HG03280 (cell line): ENCODE measurements around the gene SSTR3.

Experiments used
- ATAC-seq: cut with Tn5 transposase; IDR thresholded peaks from one replicate; pipeline ENCODE4 v1.9.1; 2021; ENCODE audit warnings: mild to moderate bottlenecking, moderate library complexity; ENCODE audit not compliant: unreplicated experiment

The SSTR3 gene

DNA sequence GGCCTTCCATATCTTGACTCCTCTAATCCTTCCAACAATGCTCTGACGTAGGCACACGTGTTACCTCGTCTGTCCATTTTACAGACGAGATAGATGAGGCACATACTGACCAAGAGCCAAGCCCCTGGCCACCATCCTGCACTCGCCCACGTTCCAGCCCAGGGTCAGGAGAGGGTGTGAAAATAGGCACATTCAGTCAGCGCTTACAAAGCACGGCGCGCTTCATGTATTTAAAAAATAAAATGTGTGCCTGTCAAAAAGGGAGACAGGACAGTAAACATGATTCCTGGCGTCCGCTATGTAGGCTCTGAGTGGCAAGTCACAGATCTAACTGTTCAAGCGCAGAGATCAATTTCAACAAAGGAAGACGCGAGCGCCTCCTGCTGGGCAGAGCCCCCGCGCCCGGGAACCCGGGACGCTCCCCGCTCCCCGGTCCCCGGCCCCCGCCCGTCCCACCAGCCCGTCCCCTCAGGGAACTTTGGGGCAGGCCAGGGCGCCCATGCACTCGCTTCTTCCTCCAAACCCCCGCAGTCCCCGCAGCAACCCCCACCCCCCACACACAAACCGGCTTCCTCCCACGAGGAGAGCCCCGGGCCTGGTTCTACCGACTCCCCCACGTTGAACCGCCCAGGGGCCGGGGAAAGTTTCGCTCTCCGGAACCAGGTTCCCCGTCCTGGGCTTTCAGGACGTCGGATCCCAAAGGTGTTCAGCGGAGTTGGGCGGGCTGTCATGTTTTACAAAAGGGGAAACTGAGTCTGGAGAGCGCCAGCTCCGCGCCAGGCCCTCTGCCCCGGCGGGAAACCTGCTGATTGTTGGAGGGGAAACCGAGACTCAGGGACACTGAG lies 13.8 kb downstream of the SSTR3 start:
- peak; percentile 32 for ATAC-seq

DNA sequence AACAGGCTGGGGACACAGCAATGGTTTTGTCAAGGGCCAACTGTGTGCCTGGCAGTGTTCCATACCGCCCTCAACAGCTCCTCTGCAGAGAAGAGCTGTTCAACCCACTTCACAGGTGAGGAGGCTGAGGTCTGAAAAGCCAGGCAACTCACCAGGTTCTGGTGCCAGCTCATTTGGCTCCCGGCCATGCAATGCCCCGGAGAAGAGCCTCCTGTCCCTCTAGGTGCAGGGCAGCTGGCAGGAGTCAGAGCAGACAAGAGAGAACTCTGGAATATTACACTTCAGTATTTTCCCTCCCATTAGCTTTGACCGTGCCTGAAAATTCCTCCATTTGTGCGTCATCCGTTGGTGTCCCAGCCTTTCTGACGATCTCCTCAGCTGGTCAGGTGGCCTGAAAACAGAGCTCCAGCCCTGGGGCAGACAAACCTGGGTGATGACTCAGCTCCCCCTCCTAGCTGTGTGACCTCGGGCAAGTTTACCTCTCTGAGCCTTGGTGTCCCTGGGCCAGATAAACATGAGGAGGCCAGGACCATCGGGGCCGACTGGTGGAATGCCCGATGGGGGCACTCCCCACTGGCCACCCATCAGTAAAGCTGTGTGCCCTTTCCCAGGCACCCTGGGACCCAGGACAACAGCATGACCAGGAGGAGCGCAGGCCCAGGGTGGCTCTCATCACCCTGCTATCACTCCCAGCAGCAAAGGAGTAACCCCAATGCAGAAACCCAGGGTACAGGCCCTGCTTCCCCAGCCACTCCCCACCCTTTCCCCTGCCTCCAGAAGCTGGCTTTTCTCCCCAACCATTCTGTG lies 14.6 kb downstream of the SSTR3 start:
- no peak for ATAC-seq

DNA sequence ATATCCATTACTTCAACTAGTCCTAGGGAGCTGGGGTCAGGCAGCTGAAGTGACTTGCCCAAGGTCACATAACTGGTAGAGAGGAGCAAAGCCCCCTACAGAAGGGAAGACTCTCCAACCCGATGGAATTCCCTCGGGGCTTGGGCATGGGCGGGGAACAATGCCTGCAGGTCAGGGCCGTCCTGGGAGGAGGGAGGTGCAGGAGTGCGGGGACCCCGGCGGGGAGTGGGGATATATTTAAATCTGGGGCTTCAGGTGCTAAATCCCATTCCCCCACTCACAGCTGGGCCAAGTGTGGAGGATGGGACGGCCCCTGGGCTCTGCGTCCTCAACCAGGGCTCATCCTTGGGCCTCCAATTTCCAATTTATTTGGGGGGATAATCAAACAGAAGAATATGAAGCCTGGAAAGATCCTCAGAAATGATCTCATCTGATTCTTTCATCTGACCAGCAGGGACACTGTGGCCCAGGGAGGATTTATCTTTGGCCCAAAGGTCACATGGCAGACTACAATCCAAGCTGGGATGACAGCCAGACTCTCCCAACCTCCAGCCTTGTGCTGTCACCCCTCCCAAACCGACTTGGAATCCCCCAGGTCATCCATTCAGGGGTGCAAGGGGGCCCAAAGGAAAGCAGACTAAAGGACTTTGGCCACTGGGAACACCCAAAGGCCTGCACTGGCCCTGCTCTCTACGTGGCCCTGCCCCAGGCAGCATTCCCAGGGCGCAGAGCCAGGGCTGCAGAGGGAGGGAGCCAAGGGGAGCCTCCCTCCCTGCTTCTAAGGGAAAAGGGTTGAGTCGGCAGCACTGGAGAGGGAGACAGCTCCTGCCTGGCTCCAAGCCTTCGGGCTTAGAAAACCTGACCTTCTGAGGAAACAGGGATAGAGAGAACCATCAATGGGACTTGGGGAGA lies 15.5 kb downstream of the SSTR3 start:
- ATAC-seq, result no peak

DNA sequence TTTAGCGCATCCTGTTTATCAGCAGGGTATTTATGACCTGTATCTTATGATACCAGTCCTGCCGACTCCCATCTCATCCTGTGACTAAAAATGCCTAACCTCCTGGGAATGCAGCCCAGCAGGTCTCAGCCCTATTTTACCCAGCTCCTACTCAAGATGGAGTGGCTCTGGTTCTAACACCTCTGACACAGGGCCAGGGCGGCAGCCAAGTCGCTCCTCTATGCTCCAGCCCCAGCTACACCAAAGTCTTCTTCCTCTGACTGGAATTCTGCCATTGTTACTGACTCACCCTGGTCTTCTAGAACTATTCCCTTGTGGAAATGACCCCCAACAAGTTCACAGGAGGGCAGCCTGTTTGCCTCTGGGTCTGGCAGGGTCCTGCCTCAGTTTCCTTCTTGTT lies 16.4 kb downstream of the SSTR3 start:
- no peak for ATAC-seq

DNA sequence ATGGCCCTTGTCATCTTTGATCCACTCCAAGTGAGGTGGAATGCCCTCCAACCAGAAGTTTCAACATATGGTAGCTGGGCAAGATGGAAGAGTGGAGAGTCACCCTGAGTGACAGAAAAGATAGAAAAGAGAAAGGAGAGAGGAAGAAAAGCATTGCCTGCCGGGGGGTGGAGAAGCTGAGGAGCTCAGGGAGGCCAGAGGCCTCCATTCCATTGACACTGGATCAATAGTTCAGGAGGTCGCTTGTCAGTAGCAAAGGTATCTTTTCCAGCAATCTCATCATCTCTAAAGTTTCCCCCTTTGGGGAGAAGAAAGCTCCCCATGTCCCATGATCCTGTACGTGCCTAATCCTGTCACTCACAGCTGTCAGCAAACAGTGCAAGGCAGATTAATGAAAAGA lies 17.5 kb downstream of the SSTR3 start:
- ATAC-seq, result no peak

DNA sequence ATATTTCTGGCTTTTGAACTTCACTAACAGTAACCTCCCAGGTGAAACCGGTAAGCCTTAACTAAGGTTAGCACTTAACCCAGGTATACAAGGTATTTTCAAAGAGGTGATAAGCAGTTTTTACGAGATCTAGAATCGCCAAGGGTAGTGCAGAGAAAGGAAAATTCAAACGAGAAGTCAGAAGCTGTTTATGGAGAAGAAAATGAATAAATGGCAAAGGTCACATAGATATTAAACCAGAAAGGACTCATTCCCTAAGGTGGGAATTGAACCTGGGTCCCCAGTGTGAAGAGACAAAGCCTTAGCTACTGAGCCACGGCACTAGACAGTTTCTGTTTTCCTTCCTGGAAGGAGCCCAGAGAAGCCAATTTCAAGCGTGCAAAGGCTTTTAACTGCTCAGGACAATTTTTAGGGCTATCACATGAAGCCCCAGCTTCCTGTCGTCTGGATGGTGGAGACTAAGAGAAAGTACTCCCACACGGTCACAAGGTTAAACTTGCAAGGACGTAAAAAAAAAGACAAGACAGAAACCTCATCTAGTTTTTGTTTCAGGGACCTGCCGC lies 18.6 kb downstream of the SSTR3 start:
- ATAC-seq, result no peak

DNA sequence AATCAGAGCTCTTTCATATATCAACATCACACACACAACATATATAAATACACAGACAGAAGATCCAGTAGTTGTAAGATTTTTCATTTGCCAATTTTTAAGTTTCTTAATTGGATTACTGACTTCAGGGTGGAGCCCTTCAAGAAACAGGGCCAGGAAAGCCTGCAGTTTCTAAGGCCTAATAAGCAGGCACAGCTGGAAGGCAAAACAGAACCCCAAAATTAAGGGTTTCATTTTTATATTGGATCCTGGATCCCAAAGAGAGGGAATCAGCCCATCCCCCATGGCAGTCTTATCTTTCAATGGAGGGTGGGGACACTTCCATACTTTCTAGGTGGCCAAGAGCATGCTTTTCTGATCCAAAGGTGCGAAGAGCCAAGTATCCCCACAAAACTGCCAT lies 19.5 kb downstream of the SSTR3 start:
- ATAC-seq, result no peak

DNA sequence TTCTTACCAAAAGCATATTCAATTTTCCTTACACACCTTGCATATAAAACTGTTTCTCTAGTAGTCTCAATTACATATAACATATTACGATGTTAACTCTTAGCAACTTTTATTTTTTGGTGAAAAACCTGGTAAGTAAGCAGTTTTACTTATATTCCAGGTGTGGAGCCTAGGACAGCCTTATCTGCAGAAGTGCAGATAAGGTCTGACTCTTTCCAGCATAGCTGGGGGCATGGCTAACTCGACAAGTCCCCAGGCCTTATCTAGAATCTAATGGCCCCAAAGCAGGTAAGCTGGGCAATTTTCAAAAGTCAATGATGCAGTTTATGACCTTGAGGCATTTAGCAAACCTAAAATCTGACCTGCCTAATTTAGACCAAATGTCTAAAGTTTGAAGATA lies 20.1 kb downstream of the SSTR3 start:
- no peak for ATAC-seq

DNA sequence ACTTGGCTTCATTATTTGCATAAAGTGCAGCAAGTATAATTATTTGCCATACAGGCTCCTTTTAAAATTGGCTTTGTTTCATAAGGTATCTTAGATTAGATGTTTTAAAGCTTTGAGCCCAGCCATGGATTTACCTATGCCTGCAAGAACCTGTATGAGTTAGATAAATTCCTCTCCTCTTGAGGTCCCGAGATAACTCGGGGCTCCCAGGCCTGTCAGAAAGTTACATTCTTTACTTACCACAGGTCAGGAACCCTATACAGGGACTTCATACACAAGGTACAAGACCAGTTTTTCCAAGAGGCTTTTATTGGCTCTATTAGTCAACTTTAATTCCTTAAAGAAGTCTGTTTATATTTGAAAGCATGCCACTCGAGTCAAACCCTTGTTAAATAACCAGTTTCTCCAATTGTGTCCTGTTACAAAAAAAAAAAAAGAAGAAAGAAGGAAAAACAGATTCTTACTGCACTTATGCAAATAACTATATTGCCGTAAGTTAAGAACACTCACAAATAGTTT lies 22.0 kb downstream of the SSTR3 start:
- ATAC-seq, result no peak

DNA sequence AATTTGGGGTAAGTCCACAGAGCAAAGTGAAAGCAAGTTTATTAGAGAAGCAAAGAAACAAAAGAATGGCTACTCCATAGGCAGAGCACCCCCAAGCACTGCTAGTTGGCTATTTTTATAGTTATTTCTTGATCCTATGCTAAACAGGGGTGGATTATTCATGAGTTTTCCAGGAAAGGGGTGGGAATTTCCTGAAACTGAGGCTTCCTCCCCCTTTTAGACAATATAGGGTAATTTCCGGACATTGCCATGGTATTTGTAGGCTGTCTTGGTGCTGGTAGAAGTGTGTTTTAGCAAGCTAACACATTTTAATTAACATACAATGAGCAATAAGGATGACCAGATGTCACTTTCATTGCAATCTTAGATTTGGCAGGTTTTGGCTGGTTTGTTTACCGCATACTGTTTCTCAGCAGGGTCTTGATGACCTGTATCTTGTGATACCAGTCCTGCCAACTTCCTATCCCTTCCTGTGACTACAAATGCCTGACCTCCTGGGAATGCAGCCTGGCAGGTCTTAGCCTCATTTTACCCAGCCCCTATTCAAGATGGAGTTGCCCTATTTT lies 23.3 kb downstream of the SSTR3 start:
- no peak for ATAC-seq

DNA sequence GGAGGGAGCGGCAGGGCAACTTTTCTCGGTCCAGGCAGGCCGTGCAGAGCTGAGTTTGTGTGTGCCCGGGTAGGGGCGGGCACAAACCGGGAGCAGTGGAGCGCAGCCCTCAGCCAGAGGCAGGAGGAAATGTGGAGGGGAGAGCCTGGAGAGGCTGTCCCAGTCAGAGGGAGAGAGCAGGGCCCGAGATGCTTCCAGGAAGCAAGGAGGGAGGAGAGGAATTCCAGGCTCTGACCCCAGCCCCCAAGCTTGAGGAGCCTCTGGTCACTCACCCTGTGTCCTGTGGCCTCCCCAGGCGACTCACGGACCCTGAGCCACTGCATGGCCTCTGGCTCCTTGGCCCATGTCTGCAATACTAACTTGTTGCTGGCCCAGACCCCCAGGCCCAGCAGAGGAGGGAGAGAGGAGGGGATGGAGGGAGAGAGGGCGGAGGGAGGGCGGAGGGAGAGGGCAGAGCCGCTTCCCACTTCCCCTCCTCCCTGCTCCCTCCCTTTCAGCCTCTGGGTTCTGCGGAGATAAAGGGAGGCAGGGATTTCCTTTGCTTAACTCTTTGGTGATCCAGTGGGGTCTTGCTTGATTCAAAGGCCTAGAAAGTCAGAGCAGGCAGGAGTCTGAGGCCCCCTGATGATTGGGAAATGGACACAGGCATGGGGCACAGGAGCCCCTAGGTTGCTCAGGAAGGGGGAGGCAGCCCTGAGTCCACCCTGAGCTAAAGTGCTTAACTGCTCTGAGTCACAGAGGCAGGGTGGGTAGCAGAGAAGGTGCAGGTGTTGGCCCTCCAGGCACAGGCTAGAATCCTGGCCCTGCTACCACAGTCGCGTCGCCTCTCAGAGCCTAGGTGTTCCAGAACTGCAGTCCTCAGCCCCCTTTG lies 24.2 kb downstream of the SSTR3 start, which contains the start of gene C1QTNF6:
TSS of gene C1QTNF6 (minus strand) at position 357 of the 871 bp plus-strand sequence. CDS start at position 323, 34 bp downstream.
- no peak for ATAC-seq

DNA sequence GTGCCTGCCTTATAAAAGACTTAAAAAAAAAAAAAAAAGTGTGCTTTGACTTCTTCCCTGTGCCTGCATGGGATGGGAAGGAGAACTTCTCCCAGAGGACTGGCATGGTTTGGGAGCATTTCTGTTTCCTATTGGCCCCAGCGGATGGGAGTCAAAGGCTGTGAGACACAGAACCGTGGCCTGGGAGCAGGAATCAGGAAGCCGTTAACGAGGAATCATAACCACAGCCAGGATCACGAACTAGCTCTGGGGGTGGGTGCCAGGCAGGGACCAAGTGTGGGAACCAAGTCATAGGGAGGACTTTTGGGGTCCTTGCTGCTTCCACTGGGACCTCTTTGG lies 24.8 kb downstream of the SSTR3 start:
- ATAC-seq, result no peak

DNA sequence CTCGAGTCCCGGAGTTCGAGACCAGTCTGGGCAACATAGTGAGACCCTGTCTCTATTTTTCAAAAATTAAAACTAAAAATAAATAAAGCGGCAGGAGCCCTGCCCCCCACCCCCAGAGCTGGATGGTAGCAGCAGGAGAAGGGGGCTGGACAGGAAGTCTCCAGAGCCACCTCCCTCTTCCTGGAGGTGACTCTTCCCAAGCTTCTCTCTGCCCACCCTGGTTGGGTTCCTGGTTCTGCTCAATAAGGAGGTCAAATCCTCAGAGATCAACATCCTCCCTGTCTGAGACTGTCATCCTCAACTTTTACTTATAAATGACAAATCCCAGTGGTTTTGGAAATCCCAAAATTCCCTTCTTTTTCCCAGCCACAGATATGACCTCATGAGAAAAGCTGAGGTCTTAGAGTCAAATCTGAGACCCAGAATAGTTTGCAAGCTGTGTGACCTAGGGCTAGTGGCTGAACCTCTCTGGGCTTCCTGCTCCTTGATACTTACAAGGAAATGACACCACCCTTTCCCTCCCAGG lies 25.2 kb downstream of the SSTR3 start:
- ATAC-seq, result no peak

DNA sequence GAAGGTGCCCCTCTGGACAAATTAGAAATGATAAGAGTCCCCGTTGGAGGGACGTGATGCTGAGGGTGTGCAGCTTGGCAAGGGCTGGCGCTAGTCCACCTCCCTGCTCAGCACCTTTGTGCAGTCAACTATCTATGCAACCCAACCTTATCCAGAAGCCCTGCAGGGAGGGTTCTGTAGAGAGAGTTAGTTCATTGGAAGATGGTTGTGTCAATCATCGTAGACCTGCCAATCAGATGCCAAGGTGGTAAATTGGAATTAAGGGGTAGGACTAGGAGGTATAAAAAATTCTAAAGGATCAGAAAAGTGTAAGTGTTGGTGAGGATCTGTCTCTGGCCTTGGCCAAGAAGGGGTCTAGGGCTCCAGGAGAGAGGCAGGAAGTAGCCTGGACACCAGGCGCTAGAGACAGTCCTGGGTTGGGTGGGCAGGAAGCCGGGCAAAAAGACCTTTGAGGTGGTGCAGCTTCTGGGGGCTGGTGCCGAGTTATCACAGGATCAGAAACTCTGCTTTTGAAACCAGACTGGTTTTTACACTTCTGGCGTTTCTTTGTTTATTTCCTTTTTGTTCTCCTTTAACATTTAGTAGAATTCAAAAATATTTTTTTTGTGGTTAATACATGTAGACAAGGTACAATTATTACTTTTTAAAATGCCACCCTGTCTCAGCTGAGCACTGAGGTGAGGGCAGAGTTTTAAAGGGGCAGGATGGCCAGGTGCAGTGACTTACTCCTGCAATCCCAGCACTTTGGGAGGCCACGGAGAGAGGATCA lies 25.9 kb downstream of the SSTR3 start:
- no peak for ATAC-seq

DNA sequence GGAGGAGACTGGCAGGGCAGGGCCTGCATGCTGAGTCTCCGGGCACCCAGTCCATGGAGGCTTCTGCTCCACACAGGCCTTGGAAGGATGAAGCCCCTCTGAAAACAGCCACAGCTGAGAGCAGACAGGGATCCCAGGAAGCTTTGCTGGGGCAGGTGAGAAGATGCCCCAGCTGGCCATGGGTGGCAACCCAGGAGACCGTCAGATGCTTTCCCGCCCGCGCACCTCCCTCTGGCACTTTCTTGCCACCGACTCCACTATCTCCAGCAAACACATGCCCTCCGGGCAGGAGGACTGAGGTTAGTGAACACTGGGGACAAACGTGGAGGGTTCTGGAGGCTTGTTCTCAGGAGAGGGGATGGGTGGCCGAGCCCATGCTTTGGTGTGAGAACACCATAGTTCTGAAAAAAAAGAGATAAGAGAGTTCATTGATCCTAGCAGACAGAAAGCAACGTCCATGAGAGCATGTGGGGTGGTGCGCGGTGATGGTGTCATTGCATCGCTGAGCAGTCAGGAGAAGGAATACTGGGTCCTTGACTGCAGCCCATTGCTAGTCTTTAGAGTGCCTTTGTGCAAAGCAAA lies 26.5 kb downstream of the SSTR3 start:
- ATAC-seq, result no peak

DNA sequence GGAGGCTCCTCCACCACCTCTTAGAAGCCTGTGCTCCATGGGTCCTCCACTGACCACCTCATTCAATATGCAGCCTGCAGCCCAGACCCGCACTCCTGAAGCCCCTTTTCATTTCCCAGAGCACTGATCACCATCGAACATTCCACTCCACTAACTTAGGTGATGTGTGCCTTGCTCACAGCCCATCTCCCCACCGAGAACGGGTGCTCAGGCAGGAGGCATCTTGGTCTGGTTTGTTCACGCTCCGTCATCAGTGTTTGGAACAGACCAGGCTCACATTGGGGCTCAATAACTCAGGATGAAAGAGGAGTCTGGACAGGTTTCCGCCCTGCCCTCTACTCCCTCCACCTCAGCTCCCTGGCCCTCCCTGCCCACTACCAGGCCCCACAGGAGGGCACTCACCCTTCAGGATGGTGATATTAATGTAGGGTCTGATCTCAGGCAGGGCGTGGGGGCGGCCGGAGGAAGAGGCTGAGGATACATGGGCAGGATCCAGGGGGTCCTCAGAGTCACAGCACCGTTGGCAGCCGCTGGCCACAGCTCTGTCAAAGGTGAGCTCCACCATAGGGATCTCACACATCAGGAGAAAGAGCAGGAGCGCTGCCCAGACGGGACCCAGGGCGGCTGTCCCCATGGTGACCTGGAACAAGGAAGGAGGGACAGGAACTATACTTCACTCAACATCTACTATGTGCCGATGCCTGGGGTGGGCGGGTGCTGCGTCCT lies 27.3 kb downstream of the SSTR3 start:
- no peak for ATAC-seq

DNA sequence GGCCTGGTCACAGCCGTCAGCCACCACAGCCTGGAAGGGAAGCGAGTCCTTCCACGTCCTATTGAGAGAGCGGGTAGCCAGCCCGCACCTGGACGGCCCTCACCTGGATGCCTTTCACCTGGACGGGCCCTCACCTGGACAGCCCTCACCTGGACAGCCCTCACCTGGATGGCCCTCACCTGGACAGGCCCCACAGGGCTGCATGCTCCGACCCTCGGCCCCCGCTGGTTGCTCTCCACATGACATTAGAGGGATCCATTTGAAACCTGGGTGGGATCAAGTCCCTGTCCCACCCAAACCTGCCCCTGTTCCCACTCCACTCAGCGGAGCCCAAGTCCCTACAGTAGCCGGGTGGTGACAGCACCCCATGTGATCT lies 27.9 kb downstream of the SSTR3 start:
- no peak for ATAC-seq
